BLaER1 treated with 17β-estradiol and CSF1 and Interleukin-3, amounts not matched to agents 10 nM and 100 nM (cell line): ENCODE data around the gene FOXL2.

ENCODE experiments used
- H3K27ac ChIP-seq, 11 experiments: shearing (Covaris generic); formaldehyde crosslinking; 2 replicates each; pipeline ENCODE4 v1.8.1; 2022
- H3K27me3 ChIP-seq, 11 experiments: shearing (Covaris generic); formaldehyde crosslinking; 2 replicates each; pipeline ENCODE4 v1.8.1; 2022
- H3K36me3 ChIP-seq, 11 experiments: shearing (Covaris generic); formaldehyde crosslinking; 2 replicates each; pipeline ENCODE4 v1.8.1; 2022
- H3K4me1 ChIP-seq, 10 experiments: shearing (Covaris generic); formaldehyde crosslinking; 2 replicates each; pipeline ENCODE4 v1.8.1; 2022
- H3K4me2 ChIP-seq, 11 experiments: shearing (Covaris generic); formaldehyde crosslinking; 2 replicates each; pipeline ENCODE4 v1.8.1; 2022
- H3K4me3 ChIP-seq, 10 experiments: shearing (Covaris generic); formaldehyde crosslinking; 2 replicates each; pipeline ENCODE4 v1.8.1; 2022
- H3K9ac ChIP-seq, 11 experiments: shearing (Covaris generic); formaldehyde crosslinking; 2 replicates each; pipeline ENCODE4 v1.8.1; 2022
- H3K9me3 ChIP-seq, 11 experiments: shearing (Covaris generic); formaldehyde crosslinking; replicated peaks in 1 of 11; 2 replicates each; pipeline ENCODE4 v1.8.1; 2022
- H4K20me1 ChIP-seq, 11 experiments: shearing (Covaris generic); formaldehyde crosslinking; 2 replicates each; pipeline ENCODE4 v1.8.1; 2022
- Cebpa-rat ChIP-seq, 11 experiments: shearing (Covaris generic); IDR thresholded peaks; 2 replicates each; pipeline ENCODE4 v1.8.1; 2022

FOXL2 gene

GRCh38 chr3:138942861-138943623 is 3.9 kb downstream of the FOXL2 start:
- Histone ChIP-seq H3K4me3 (no peak overlapping the region), H4K20me1 (peaks cover 0 to 100% (median 96%) of the 10 kb centered on the region in 11 experiments; a peak in 19 of 22 replicates), H3K27ac (no peak overlapping the region), H3K9ac (no peak overlapping the region), H3K9me3 (no peaks in the 10 kb centered on the region), H3K4me2 (no peak overlapping the region), H3K4me1 (peaks cover 33 to 53% (median 43%) of the 10 kb centered on the region in 10 experiments), H3K36me3 (no peaks in the 10 kb centered on the region), H3K27me3 (peaks cover 100% of the 10 kb centered on the region in 11 experiments)
- no peak for TF ChIP-seq Cebpa-rat (IDR thresholded peaks at IDR 0.05)

- peaks cover 33 to 58% (median 43%) of the 10 kb centered on the region in 10 experiments for H3K4me1 ChIP-seq
Measured at GRCh38 chr3:138942271-138942670, 4.7 kb downstream of the FOXL2 start.

GRCh38 chr3:138941259-138941885 is 5.6 kb downstream of the FOXL2 start:
- Histone ChIP-seq H4K20me1 (peaks cover 0 to 100% (median 88%) of the 10 kb centered on the region in 11 experiments; a peak in 19 of 22 replicates), H3K9me3 (peaks cover 0 to 11% (median 9%) of the 10 kb centered on the region in 11 experiments; a peak in 19 of 22 replicates), H3K4me3 (no peak overlapping the region), H3K4me2 (no peak overlapping the region), H3K4me1 (peaks cover 25 to 53% (median 35%) of the 10 kb centered on the region in 10 experiments), H3K27ac (no peak overlapping the region), H3K36me3 (no peaks in the 10 kb centered on the region), H3K27me3 (peaks cover 100% of the 10 kb centered on the region in 11 experiments), H3K9ac (no peak overlapping the region)
- TF ChIP-seq Cebpa-rat (IDR thresholded peaks at IDR 0.05) = no peak

More at GRCh38 chr3:138942271-138942670, 4.7 kb downstream of the FOXL2 start:
- no peak for TF ChIP-seq Cebpa-rat (IDR thresholded peaks at IDR 0.05)
- no peak overlapping the region for H3K27ac ChIP-seq
- H4K20me1 ChIP-seq = peaks cover 0 to 100% (median 96%) of the 10 kb centered on the region in 11 experiments; a peak in 19 of 22 replicates
- no peak overlapping the region for H3K4me2 ChIP-seq
- no peaks in the 10 kb centered on the region for H3K36me3 ChIP-seq
- peaks cover 0 to 2% (median under 1%) of the 10 kb centered on the region in 11 experiments; a peak in 11 of 22 replicates for H3K9me3 ChIP-seq
- H3K27me3 ChIP-seq = peaks cover 100% of the 10 kb centered on the region in 11 experiments
- no peak overlapping the region for H3K4me3 ChIP-seq
- H3K9ac ChIP-seq = no peak overlapping the region

- Histone ChIP-seq H3K9me3 (peaks cover 0 to 12% (median 10%) of the 10 kb centered on the region in 11 experiments; a peak in 19 of 22 replicates), H4K20me1 (peaks cover 0 to 98% (median 79%) of the 10 kb centered on the region in 11 experiments; a peak in 19 of 22 replicates), H3K27ac (no peak overlapping the region), H3K4me2 (no peak overlapping the region), H3K4me3 (no peak overlapping the region), H3K9ac (no peak overlapping the region), H3K27me3 (peaks cover 100% of the 10 kb centered on the region in 11 experiments), H3K36me3 (no peaks in the 10 kb centered on the region), H3K4me1 (peaks cover 16 to 51% (median 33%) of the 10 kb centered on the region in 10 experiments)
- TF ChIP-seq Cebpa-rat (IDR thresholded peaks at IDR 0.05) = no peak
Measured at GRCh38 chr3:138940446-138940845, 6.5 kb downstream of the FOXL2 start.

GRCh38 chr3:138939561-138940241 is 7.2 kb downstream of the FOXL2 start:
- Histone ChIP-seq H3K9me3 (peaks cover 0 to 12% (median 10%) of the 10 kb centered on the region in 11 experiments; a peak in 19 of 22 replicates), H3K4me1 (peaks cover 10 to 43% (median 25%) of the 10 kb centered on the region in 10 experiments; a peak in 18 of 20 replicates), H3K9ac (no peak overlapping the region), H3K27ac (no peak overlapping the region), H3K27me3 (peaks cover 100% of the 10 kb centered on the region in 11 experiments), H3K4me2 (peak overlapping the region in 8 of 11 experiments; percentile 11 to 75 (median 42); a peak in 11 of 22 replicates), H4K20me1 (peaks cover 0 to 91% (median 71%) of the 10 kb centered on the region in 11 experiments; a peak in 19 of 22 replicates), H3K36me3 (no peaks in the 10 kb centered on the region), H3K4me3 (peak overlapping the region in 5 of 10 experiments; percentile 23 to 36 (median 24); a peak in 4 of 20 replicates)
- TF ChIP-seq Cebpa-rat (IDR thresholded peaks at IDR 0.05) = no peak

GRCh38 chr3:138938877-138939560 is 7.9 kb downstream of the FOXL2 start:
- H3K4me1 ChIP-seq = peaks cover 10 to 36% (median 24%) of the 10 kb centered on the region in 10 experiments; a peak in 17 of 20 replicates
- peaks cover 0 to 12% (median 10%) of the 10 kb centered on the region in 11 experiments; a peak in 19 of 22 replicates for H3K9me3 ChIP-seq
- H4K20me1 ChIP-seq = peaks cover 0 to 84% (median 65%) of the 10 kb centered on the region in 11 experiments; a peak in 19 of 22 replicates
- no peak for TF ChIP-seq Cebpa-rat (IDR thresholded peaks at IDR 0.05)
- peak overlapping the region in 9 of 11 experiments; percentile 11 to 75 (median 33); a peak in 11 of 22 replicates for H3K4me2 ChIP-seq
- H3K9ac ChIP-seq = no peak overlapping the region
- peaks cover 99 to 100% (median 100%) of the 10 kb centered on the region in 11 experiments for H3K27me3 ChIP-seq
- peak overlapping the region in 6 of 10 experiments; percentile 6 to 36 (median 24); a peak in 4 of 20 replicates for H3K4me3 ChIP-seq
- no peak overlapping the region for H3K27ac ChIP-seq
- H3K36me3 ChIP-seq = no peaks in the 10 kb centered on the region

- Histone ChIP-seq H3K4me1 (peaks cover 10 to 35% (median 24%) of the 10 kb centered on the region in 10 experiments; a peak in 17 of 20 replicates), H3K9me3 (peaks cover 0 to 12% (median 10%) of the 10 kb centered on the region in 11 experiments; a peak in 19 of 22 replicates), H3K4me2 (peak overlapping the region in 7 of 11 experiments; percentile 19 to 75 (median 50); a peak in 9 of 22 replicates), H3K27me3 (peaks cover 92 to 100% (median 98%) of the 10 kb centered on the region in 11 experiments), H3K36me3 (no peaks in the 10 kb centered on the region), H3K9ac (no peak overlapping the region), H4K20me1 (peaks cover 0 to 76% (median 57%) of the 10 kb centered on the region in 11 experiments; a peak in 18 of 22 replicates), H3K4me3 (0 out of 20 replicates have a peak overlapping the region, but pooled peaks of 2 of the 10 experiments have one; percentile 6 to 23), H3K27ac (no peak overlapping the region)
- no peak for TF ChIP-seq Cebpa-rat (IDR thresholded peaks at IDR 0.05)
Measured at GRCh38 chr3:138938056-138938876, 8.7 kb downstream of the FOXL2 start.
